Duodenal mucosa (tissue), 2 donors: ENCODE measurements around the gene NF1.
"Not testable (repeated sequence)": the region's sequence is repeated elsewhere in the genome, so short reads cannot be mapped to it uniquely, and the experiment has no call there.

ENCODE experiments used
- H3K27ac ChIP-seq: one replicate; pipeline ENCODE4 v1.7.0; 2013; ENCODE audit warnings: low read depth, low read length
- H3K27me3 ChIP-seq, 2 donors: one replicate each; pipeline ENCODE4 v1.7.0; 2013; ENCODE audit warnings: low read length in 2 of 2, control low read depth in 1 of 2; ENCODE audit not compliant: insufficient read depth in 2 of 2, control insufficient read depth in 1 of 2
- H3K36me3 ChIP-seq, 2 donors: one replicate each; pipeline ENCODE4 v1.7.0; 2013; ENCODE audit warnings: low read length in 2 of 2, control low read depth in 1 of 2; ENCODE audit not compliant: insufficient read depth in 2 of 2, control insufficient read depth in 1 of 2
- H3K4me1 ChIP-seq, 2 donors: one replicate each; pipeline ENCODE4 v1.7.0; 2013; ENCODE audit warnings: low read length in 2 of 2, control low read depth in 1 of 2; ENCODE audit not compliant: insufficient read depth in 2 of 2, control insufficient read depth in 1 of 2
- H3K4me3 ChIP-seq, 2 donors: one replicate each; pipeline ENCODE4 v1.7.0; 2013; ENCODE audit warnings: low read length in 2 of 2, low read depth in 1 of 2
- H3K9ac ChIP-seq, 2 donors: one replicate each; pipeline ENCODE4 v1.7.0; 2013; ENCODE audit warnings: low read length in 2 of 2, low read depth in 1 of 2
- H3K9me3 ChIP-seq, 2 donors: one replicate each; pipeline ENCODE4 v1.7.0; 2013; ENCODE audit warnings: low read length in 2 of 2, control low read depth in 1 of 2; ENCODE audit not compliant: control insufficient read depth in 1 of 2

NF1 gene

GRCh38 chr17:31327534-31328159 lies 232.9 kb downstream of the NF1 start:
- Histone ChIP-seq H3K36me3 (peaks cover 10 to 20% of the 10 kb centered on the region in 2 donors), H3K4me3 (no peak overlapping the region), H3K27ac (no peak overlapping the region), H3K4me1 (no peaks in the 10 kb centered on the region), H3K27me3 (no peaks in the 10 kb centered on the region), H3K9ac (no peak overlapping the region), H3K9me3 (no peaks in the 10 kb centered on the region)

- Histone ChIP-seq H3K9me3 (no peaks in the 10 kb centered on the region), H3K4me3 (no peak overlapping the region), H3K36me3 (peaks cover 10 to 20% of the 10 kb centered on the region in 2 donors), H3K4me1 (no peaks in the 10 kb centered on the region), H3K27ac (no peak overlapping the region), H3K9ac (no peak overlapping the region), H3K27me3 (no peaks in the 10 kb centered on the region)
These were observed 233.4 kb downstream of the NF1 start for GRCh38 chr17:31328160-31328535.

- Histone ChIP-seq H3K27me3 (no peaks in the 10 kb centered on the region), H3K4me3 (no peak overlapping the region), H3K9me3 (no peaks in the 10 kb centered on the region), H3K36me3 (peaks cover 10 to 20% of the 10 kb centered on the region in 2 donors), H3K27ac (no peak overlapping the region), H3K4me1 (no peaks in the 10 kb centered on the region), H3K9ac (no peak overlapping the region)
These were observed 234.4 kb downstream of the NF1 start for GRCh38 chr17:31329221-31329620.

GRCh38 chr17:31339906-31340661 lies 245.3 kb downstream of the NF1 start:
- H3K4me1 ChIP-seq, result no peaks in the 10 kb centered on the region
- no peak overlapping the region for H3K4me3 ChIP-seq
- no peaks in the 10 kb centered on the region for H3K27me3 ChIP-seq
- H3K27ac ChIP-seq, result no peak overlapping the region
- H3K9ac ChIP-seq, result no peak overlapping the region
- H3K36me3 ChIP-seq, result peaks cover 0 to 42% of the 10 kb centered on the region in 2 donors
- H3K9me3 ChIP-seq, result no peaks in the 10 kb centered on the region

GRCh38 chr17:31345191-31345747 lies 250.5 kb downstream of the NF1 start:
- H3K27me3 ChIP-seq, result not testable (repeated sequence)
- H3K36me3 ChIP-seq, result peaks cover 0 to 33% of the 10 kb centered on the region in 2 donors

GRCh38 chr17:31349454-31349853 lies 254.7 kb downstream of the NF1 start:
- Histone ChIP-seq H3K36me3 (peaks cover 0 to 33% of the 10 kb centered on the region in 2 donors), H3K27me3 (no peaks in the 10 kb centered on the region), H3K4me1 (no peaks in the 10 kb centered on the region), H3K9me3 (no peaks in the 10 kb centered on the region), H3K4me3 (no peak overlapping the region), H3K9ac (no peak overlapping the region), H3K27ac (no peak overlapping the region)

More at GRCh38 chr17:31345191-31345747, 250.5 kb downstream of the NF1 start:
- not testable (repeated sequence) for H3K9ac ChIP-seq, H3K4me1 ChIP-seq, H3K4me3 ChIP-seq, H3K9me3 ChIP-seq, H3K27ac ChIP-seq

- H3K27ac ChIP-seq, result no peak overlapping the region
- no peak overlapping the region for H3K9ac ChIP-seq
- H3K4me1 ChIP-seq, result peaks cover 0 to 14% of the 10 kb centered on the region in 2 donors
- H3K36me3 ChIP-seq, result peaks cover 0 to 43% of the 10 kb centered on the region in 2 donors
- H3K4me3 ChIP-seq, result no peak overlapping the region
- H3K9me3 ChIP-seq, result no peaks in the 10 kb centered on the region
- no peaks in the 10 kb centered on the region for H3K27me3 ChIP-seq
These were observed 261.2 kb downstream of the NF1 start for GRCh38 chr17:31355935-31356334.

GRCh38 chr17:31357091-31357490 lies 262.3 kb downstream of the NF1 start:
- no peaks in the 10 kb centered on the region for H3K27me3 ChIP-seq
- H3K9me3 ChIP-seq, result no peaks in the 10 kb centered on the region
- no peak overlapping the region for H3K27ac ChIP-seq
- no peak overlapping the region for H3K9ac ChIP-seq
- peaks cover 0 to 48% of the 10 kb centered on the region in 2 donors for H3K36me3 ChIP-seq
- H3K4me1 ChIP-seq, result peaks cover 0 to 14% of the 10 kb centered on the region in 2 donors
- no peak overlapping the region for H3K4me3 ChIP-seq

- peaks cover 0 to 46% of the 10 kb centered on the region in 2 donors for H3K36me3 ChIP-seq
- H3K4me1 ChIP-seq, result peaks cover 0 to 14% of the 10 kb centered on the region in 2 donors
- no peak overlapping the region for H3K27ac ChIP-seq
- no peaks in the 10 kb centered on the region for H3K9me3 ChIP-seq
- H3K27me3 ChIP-seq, result no peaks in the 10 kb centered on the region
- no peak overlapping the region for H3K4me3 ChIP-seq
- H3K9ac ChIP-seq, result no peak overlapping the region
These were observed 263.1 kb downstream of the NF1 start for GRCh38 chr17:31357839-31358394.

- H3K9me3 ChIP-seq, result no peaks in the 10 kb centered on the region
- no peaks in the 10 kb centered on the region for H3K27me3 ChIP-seq
- no peak overlapping the region for H3K27ac ChIP-seq
- H3K4me3 ChIP-seq, result no peak overlapping the region
- peaks cover 0 to 26% of the 10 kb centered on the region in 2 donors for H3K36me3 ChIP-seq
- no peaks in the 10 kb centered on the region for H3K4me1 ChIP-seq
- no peak overlapping the region for H3K9ac ChIP-seq
These were observed 269.2 kb downstream of the NF1 start for GRCh38 chr17:31364012-31364411.
